ENCODE measurements around the gene NEK5.
A peak's percentile ranks its signal among the peaks of the same experiment; 100 is the strongest.
"Not testable (repeated sequence)": the region's sequence is repeated elsewhere in the genome, so short reads cannot be mapped to it uniquely, and the experiment has no call there.

NEK5 gene

DNA sequence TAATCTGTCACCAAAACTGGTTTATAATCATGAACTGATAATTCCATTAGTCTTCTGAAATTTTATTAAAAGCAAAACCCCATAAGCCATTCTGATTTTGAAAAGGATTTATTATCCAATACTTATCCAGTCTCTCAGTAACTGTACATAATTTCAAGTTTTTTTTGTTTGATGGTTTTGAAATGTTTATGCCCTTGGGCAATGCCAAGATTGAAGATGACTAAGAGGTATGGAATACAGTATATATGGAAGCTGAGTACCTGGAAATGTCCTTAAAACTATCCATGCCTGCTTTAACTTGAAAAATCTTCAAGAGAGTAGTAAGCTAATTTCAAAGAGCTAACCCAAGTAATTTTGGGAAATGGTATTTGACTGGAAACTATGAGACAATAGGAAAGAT, 1.8 kb upstream of the NEK5 start:
- no peak for DNase-seq

DNA sequence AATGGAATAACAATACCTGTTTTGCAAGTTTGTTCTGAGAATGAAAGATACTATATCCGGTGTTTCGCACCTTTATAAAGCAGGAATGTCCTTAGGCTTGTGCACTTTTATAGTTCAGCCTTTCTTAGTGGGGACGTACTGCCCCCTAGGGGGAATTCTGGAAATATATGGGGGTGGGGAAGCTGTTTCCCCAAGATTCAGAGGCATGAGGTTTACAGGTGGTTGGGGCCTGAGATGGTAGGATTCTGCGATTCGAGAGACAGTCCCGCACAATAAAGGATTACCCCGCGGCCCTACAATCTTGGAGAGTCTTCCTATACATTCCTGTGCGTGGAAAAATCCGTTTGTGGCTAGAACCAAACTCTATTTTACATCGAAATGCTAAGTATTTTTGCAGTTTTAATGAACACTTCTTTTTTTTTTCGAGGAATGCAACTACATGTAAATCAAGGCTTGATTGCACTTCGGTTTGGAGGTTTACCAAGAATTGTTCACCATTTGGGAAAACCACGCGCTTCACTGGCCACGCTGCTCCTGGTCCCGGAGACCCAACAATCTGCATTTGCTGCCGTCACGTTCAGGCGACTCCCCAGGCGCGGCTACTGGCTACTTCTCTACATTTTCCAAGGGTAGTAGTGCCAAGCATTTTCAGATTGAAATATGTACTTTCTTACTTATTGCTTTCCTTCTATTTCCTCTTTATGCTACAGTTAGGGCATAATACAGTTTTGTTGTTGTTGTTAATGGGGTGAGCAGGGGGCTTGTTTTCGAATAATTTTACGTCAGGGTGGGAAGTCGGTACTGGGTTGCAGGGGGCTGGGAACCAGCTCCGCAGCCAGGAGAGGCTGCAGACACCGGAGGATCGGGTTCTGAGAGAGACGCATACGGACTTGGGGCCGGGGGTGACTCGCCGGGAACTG, 830 bp downstream of the NEK5 start:
- peak; percentile 47 to 75 for DNase-seq

DNA sequence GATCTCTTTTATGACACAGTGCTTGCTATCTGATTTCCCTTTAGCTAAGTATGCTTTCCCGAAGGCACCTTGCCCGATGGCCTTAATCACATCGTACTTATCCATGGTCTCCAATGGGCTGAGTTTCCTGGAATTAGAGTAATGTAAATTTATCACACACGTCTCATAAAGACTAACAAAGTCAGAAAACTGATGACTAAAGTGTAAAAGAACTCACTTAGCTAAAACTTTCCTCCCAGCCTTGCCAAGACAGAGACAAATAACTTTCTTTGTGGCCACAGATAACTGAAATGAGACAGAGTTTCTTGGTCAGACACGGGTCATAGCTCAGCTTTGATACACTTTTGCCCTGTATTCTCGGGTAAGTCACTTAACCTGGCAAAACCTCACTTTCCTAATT, 1.5 kb downstream of the NEK5 start:
- DNase-seq = no peak

DNA sequence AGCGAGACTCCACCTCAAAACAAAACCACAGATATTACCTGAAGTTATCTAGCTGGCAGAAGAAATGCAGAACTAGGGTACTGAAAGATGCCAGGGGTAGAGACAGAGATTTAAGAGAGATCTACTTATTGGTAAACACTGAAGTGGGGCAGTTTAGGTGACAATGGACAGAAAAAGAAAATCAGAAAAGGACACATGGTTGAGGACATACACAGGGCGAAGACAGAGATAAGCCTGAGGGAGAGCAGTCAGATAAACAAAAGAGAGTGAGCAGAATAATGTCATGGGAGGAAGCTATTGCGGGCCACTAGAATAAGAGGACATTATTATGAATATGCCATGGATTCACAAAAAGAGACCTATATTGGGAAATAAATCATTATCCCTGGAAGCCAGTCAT, 3.3 kb downstream of the NEK5 start:
- no peak for DNase-seq

DNA sequence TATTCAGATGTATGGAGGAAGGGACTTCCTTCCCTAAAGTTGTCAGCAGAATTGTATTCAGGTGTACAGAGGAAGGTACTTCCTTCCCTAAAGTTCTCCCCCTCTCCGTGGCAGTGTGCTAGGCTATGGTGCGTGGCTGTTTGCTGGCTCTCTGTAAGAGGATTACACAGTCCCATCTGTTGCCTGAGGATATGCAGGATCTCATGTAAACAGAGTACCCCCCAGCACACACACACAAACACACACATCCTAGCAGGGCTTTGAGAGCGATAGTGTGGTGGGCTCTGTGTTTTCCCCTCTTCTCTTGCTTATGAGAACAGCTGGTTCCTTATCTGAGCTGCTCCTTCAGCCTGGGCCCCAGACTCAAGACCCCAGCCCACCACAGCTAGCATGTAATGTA, 10.3 kb downstream of the NEK5 start:
- DNase-seq = no peak

DNA sequence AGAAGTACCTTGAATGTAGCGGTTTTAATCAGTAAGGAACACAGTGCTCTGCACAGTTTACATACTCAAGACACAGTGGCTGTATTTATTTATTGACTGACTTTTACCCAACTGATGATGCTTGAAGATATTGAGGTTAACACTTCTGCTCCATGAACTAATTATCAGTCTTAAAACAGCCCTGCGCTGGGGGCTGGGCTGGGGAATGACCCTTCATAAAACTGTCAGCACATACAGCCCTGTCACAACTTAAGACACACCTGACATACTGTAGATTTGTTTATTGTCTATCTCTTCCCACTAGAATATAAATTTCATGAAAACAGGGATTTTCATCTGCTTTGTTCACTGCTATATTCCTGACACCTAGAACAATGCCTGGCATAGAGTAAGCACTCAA, 10.8 kb downstream of the NEK5 start:
- DNase-seq = no peak

DNA sequence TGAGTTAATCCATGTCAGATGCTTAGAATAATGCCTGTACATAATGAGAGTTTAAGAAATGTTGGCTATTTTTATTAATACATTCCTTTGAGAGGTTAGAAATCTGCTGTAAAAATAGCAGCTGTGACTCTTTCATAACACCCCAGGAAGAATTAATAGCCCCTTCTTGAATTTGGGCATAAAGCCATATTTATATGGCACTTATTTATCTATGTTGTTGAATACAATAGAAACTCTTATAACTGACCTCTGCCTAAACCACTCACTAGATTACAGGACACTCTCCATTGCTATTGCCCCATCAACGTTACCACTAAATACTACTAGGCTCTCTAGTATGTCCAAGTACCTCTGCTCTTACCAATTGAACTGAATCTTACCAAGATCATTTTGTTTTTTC, 16.3 kb downstream of the NEK5 start:
- no peak for DNase-seq

DNA sequence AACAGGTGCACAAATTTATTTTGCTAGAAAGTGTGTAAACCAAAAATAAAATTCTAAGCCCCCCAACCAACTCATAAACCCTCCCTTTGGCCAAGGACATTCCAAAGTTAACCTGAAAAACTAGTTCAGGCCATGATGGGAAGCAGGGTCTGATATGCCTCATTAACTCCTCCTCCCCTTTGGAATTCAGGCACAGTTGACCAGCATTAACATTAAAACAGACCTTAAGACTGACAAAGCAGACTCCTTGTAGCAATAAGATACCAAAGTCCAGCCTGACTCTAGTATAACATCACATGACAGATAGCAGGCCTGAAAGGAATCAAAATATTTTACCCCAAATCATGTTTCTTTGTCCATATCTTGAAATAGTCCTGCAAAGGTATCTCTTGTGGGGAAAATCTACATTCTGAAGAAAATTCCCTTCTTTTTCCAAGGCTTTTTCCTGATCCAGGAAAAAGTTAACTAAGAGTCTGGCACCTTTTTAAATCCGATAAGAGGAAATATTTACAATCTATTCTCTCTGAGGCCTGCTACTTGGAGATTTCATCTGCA, 19.7 kb downstream of the NEK5 start:
- DNase-seq = no peak

DNA sequence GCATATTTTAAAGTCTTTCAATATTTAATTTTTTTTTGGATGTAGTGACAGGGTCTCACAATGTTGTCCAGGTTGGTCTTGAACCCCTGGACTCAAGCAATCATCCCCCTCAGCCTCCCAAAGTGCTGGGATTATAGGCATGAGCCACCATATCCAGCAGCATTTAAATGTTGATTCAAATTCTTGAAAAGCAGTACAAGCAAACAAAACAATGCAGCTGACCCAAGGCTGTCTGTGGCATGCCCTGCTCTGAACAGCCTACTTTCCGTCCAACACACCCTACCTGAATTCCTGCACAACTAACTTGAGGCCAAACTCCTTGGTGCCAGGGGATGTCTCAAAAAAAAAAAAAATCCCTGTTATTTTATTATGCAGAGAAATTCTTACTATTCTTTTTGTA, 23.0 kb downstream of the NEK5 start:
- no peak for DNase-seq

DNA sequence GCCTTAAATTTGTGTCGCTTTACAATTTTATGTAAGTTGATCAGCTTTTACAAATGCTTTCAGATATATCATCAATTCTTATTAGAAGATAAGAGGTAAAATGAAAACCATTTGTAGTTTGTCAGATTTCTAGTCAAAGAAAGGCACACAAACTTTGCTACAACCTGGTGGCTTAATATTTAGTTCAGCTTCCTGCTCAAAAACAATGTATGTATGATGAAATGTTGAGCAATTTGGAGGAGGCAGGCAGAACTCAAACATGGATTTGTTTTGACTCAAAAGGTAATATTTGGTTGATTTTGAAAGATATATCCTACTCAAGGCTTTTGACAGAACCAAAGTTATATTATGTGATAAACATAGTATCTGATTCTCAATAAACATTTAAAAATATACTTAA, 24.2 kb downstream of the NEK5 start:
- no peak for DNase-seq

DNA sequence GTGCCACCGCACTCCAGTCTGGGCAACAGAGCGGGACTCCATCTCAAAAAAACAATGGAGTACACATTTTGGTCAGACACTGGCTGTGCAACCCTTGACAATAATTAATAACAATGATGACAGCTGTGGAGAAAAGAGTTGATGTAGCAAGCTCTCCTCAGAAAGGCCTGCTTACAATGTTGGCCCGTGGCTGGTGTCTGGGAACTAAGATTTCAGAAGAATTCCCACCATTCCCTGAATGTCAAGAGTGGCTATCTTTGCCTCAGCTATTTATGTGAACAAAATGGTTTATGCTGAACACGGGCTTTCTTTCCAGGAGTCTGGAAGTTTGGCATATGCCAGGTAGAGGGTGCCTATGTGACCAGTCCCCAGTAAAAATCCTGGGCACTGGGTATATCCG, 25.5 kb downstream of the NEK5 start:
- no peak for DNase-seq

DNA sequence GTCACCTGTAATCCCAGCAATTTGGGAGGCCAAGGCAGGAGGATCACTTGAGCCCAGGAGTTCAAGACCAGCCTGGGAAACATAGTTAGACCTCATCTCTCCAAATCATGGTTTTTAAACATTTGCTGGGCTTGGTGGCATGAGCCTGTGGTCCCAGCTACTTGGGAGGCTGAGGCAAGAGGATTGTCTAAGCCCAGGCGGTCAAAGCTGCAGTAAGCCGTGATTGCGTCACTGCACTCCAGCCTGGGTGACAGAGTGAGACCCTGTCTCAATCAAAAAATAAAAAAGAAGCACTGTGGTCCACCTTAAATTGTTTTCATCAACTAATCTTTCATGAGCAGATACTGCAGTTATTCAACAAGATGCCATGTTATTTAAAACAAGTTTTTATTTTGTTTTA, 26.4 kb downstream of the NEK5 start:
- DNase-seq = not testable (repeated sequence)

DNA sequence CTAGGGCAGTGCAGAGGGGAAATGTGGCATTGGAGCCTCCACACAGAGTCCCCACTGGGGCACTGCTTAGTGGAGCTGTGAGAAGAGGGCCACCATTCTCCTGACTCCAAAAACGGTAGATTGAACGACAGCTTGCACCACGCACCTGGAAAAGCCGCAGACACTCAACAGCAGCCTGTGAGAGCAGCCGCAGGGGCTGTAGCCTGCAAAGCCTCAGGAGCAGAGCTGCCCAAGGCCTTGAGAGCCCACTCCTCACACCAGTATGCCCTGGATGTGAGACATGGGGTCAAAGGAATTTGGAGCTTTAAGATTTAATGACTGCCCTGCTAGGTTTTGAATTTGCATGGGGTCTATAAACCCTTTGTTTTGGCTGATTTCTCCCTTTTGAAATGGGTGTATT, 31.7 kb downstream of the NEK5 start:
- DNase-seq = no peak

DNA sequence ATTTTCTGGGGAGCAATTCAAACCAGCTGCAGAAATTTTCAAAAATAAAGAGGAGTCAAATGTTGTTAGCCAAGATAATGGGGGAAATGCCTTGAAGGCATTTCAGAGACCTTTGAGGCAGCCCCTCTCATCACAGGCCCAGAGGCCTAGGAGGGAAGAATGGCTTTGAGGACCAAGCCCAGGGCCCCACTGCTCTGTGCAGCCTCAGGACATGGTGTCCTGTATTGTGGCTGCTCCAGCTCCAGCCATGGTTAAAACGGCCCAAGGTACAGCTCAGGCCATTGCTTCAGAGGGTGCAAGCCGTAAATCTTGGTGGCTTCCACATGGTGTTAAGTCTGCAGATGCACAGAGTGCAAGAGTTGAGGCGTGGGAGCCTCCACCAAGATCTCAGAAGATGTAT, 32.1 kb downstream of the NEK5 start:
- DNase-seq = no peak

DNA sequence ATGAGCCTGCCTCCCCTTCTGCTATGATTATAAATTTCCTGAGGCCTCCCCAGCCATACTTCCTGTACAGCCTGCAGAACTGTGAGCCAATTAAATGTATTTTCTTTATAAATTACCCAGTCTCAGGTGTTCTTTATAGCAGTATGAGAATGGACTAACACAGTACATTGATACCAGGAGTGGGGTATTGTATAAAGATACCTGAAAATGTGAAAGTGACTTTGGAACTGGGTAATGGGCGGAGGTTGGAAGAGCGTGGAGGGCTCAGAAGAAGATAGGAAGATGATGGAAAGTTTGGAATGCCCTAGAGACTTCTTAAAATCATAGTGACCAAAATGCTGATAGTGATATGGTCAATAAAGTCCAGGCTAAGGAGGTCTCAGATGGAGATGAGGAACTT, 32.8 kb downstream of the NEK5 start:
- no peak for DNase-seq

DNA sequence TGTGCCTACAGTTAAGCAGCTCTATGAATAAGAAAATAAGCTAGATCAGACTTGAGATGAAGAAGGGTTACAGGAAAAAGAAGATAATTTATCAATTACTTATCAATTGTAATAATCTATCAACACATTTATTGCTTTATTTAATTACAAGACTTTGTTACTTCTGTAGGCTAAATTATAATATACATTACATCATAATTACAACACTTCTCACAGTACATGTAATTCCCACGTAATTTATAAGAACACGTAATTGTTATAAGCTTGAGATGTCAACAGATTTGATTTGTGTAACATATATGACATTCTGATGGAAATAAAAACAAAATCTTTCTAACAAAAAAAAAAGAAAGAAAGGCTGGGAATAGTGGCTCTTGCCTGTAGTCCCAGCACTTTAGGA, 36.8 kb downstream of the NEK5 start:
- no peak for DNase-seq

DNA sequence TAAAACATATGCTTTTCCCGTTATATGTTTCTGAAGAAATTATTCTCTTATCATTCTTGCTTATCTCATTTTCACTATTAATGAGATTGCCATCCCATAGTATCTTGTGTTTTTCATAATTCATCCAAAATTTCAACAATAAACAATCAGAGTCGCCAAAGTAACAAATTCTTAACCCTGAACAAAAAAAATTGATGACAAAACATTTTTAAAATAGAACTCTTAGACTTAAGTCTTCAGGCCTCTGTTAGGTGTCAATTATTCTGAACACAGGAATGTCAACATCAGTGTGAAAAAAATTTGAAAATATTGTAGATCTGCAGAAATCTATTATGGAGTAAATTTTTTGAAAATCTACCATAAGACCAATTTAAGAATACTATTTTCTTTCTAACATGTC, 37.4 kb downstream of the NEK5 start:
- no peak for DNase-seq

DNA sequence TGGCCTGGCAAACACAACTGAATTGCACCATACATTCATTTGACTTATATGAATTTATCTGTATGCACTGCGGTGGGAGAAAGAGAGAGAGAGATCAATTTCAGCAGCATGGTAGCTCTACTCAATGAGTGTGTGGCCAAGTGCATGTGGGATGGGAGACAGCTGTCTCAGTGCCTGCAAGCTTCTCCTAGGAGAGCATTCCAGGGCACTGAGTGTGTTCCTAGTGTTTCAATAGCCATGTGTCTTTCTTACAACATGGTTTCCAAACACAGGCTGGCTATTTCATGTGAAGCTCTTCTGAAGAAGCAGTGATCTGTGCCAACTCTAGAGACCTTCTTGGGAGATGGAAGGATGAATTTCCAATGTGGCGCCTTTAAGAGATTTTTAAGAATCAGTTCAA, 43.5 kb downstream of the NEK5 start:
- no peak for DNase-seq

DNA sequence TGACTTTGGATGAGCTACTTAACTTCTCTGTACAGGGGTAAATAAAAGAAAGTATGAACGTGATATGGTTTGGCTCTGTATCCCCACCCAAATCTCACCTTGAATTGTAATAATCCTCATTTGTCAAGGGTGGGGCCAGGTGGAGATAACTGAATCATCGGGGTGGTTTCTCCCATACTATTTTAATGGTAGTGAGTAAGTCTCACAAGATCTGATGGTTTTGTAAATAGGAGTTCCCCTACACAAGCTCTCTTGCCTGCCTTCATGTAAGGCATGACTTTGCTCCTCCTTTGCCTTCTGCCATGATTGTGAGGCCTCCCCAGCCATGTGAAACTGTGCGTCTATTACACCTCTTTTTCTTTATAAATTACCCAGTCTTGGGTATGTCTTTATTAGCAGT, 43.9 kb downstream of the NEK5 start:
- not testable (repeated sequence) for DNase-seq

DNA sequence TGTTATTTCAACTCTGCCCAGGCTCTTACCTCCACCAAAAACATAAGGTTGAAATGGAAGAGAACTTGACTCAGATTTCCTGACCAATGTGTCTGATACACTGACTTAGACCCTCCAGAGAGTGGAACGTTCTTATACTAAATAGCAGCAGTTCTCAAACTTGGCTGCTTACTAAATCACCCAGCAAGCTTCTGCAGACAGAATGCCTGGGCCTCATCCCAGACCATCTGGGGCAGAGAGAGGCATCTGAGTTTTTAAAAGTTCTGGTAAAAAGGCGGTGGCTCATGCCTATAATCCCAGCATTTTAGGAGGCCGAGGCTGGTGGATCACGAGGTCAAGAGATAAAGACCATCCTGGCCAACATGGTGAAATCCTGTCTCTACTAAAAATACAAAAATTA, 46.3 kb downstream of the NEK5 start:
- no peak for DNase-seq

DNA sequence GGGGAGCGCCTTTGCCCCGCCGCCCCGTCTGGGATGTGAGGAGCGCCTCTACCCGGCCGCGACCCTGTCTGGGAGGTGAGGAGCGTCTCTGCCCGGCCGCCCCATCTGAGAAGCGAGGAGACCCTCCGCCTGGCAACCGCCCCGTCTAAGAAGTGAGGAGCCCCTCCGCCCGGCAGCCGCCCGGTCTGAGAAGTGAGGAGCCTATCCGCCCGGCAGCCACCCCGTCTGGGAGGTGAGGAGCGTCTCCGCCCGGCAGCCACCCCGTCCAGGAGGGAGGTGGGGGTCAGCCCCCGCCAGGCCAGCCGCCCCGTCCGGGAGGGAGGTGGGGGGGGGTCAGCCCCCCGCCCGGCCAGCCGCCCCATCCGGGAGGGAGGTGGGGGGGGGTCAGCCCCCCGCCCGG, 49.0 kb downstream of the NEK5 start:
- DNase-seq = not testable (repeated sequence)

DNA sequence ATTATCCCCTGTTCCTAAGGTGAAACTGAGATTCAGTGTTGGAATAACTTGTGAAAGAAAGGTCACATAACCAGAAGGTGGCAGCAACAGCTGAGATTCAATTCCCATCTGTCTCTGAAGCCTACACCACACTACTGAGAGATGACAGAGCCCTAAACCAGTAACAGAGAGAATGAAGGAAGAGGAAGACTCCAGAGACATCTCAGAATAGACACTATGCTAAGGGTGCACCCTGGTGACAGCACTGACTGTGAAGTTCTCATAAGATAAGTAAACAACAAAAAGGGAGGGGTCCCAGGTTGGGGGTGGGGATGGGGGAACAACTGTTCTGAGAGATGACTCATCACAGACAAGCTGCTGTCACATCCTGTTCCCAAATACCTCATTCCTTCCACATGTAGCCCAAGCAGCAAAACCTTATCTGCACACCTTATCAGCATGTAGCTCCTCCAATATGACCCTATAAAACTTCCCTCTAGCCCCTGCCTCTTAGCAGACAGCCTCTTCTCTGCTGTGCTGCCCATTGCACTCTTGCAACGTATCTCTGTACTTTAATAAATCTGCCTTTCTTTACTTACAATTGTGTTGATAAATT, 57.8 kb downstream of the NEK5 start:
- DNase-seq = no peak

DNA sequence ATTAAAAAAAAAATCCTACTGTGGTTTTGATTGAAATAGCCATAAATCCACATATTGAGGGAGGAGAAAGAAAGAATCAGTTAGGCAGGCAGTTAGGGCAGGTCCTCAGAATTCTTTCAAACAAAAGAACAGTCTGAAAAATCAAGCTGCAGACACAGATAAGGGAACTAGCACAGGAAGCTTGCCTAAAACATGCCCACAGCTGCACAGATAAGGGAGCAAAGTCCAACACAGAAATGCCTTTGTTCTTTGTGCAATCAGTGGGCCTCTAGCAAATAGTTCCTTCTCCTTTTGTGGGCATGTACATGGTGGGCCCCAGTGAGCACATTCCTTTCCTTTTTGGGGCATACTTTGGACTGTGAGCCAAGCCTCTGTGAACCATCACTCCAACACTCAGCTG, 61.6 kb downstream of the NEK5 start:
- no peak for DNase-seq

DNA sequence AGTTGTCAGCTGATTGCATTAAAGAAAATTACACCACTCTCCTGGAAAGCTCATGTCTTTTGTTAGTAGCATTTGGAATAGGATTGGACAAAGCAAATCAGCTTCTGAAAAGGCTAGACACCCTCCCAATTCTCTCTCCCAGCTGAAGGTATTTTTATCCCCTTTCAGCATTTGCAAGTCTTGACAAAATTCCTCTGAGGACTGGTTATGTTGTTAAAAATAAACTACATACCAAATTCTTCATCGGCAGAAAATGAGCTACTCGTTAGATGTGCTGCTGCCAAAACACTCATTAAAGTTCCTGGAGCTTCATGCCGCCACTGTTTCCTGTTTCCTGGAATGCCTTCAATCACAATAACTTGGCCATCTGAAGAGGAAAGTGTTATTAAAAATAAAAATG, 67.3 kb downstream of the NEK5 start:
- no peak for DNase-seq

DNA sequence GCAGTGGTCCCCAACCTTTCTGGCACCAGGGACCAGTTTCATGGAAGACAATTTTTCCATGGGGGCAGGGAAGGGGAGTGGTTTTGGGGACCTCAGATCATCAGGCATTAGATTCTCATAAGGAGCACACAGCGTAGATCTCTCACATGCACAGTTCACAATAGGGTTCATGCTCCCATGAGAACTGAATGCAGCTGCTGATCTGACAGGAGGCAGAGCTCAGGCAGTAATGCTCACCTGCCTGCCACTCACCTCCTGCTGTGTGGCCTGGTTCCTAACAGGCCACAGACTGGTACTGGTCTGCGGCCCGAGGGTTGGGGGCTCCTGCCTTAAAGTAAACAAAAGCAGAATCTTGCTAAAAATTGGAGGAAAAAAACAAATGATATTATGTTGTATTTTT, 67.8 kb downstream of the NEK5 start:
- DNase-seq = not testable (repeated sequence)
